BJ (cell line): Measurements from ENCODE around the gene ADGRL4. TPM values are rescaled to one million over a fixed set of nuclear protein-coding genes. Genes with fewer than 3 reads are reported as not detected.

Source experiments
- CTCF ChIA-PET: fragments of 350-600 bp; formaldehyde crosslinking; extraction: SDS; loops from one replicate; lab custom pipeline; 2021; ENCODE audit warnings: antibody characterized with exemption, inconsistent platforms; lab: Yijun Ruan, JAX
- POLR2A ChIA-PET: fragments of 300-600 bp; sonication (Branson Sonifier 250); formaldehyde crosslinking; extraction: SDS; loops from one replicate; lab custom pipeline; 2021; ENCODE audit warnings: antibody characterized with exemption; lab: Charles Lee
- DNase-seq: peaks from one replicate; pipeline ENCODE4 v3.0.0-alpha.2; 2011; ENCODE audit warnings: low read depth
- H3K27me3 ChIP-seq: 2 replicates; pipeline ENCODE4 v1.6.0; 2011; ENCODE audit warnings: low read length; ENCODE audit not compliant: control insufficient read depth, insufficient read depth
- H3K36me3 ChIP-seq: 2 replicates; pipeline ENCODE4 v1.5.1; 2011; ENCODE audit warnings: low read length; ENCODE audit not compliant: control insufficient read depth, insufficient read depth
- H3K4me3 ChIP-seq: 2 replicates; pipeline ENCODE4 v1.5.1; 2011; ENCODE audit warnings: low read depth, mild to moderate bottlenecking, control low read depth, low read length
- polyA plus RNA-seq: library from polyadenylated mRNA; depleted of rRNA; stranded (reverse); fragments of >200 nt; gene quantifications from 2 replicates; pipeline ENCODE4 v1.2.3, GENCODE V29; 2011
- TF ChIP-seq, protein P1 (sequence below): IDR thresholded peaks from 2 replicates; pipeline ENCODE4 v1.5.1; 2011; ENCODE audit warnings: low read depth, mild to moderate bottlenecking, control low read depth, inconsistent platforms, low read length, moderate library complexity; ENCODE audit not compliant: insufficient read depth

ADGRL4 gene
- polyA plus RNA-seq, 1 experiment = 0.81 TPM

DNA sequence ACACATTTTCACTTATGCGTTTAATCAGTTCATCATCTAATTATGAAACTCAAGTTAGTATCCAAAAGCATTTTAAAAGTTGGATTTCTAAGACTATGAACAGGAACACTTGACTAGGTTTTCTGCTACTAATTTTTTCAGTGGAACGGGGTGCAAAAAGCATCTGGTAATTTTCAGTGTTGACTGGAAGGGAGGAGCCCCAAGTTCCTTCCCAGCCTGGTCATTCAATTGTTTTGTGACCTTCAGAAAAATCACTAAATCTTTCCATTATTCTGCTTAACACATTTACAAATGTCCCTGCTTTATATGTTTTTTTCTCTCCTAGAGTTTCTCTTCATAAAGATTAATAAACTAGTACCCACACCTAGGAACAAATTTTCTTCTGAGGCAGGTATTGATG lies 6.0 kb upstream of the ADGRL4 start:
- Histone ChIP-seq H3K27me3 (no peaks in the 10 kb centered on the region), H3K36me3 (no peaks in the 10 kb centered on the region), H3K4me3 (no peak overlapping the region)
- no peak for DNase-seq
- CTCF ChIA-PET = no interaction called here
- POLR2A ChIA-PET = no interaction called here
- TF ChIP-seq, protein P1, sequence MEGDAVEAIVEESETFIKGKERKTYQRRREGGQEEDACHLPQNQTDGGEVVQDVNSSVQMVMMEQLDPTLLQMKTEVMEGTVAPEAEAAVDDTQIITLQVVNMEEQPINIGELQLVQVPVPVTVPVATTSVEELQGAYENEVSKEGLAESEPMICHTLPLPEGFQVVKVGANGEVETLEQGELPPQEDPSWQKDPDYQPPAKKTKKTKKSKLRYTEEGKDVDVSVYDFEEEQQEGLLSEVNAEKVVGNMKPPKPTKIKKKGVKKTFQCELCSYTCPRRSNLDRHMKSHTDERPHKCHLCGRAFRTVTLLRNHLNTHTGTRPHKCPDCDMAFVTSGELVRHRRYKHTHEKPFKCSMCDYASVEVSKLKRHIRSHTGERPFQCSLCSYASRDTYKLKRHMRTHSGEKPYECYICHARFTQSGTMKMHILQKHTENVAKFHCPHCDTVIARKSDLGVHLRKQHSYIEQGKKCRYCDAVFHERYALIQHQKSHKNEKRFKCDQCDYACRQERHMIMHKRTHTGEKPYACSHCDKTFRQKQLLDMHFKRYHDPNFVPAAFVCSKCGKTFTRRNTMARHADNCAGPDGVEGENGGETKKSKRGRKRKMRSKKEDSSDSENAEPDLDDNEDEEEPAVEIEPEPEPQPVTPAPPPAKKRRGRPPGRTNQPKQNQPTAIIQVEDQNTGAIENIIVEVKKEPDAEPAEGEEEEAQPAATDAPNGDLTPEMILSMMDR = no peak

GRCh38 chr1:79010589-79010988 lies 4.1 kb upstream of the ADGRL4 start:
- POLR2A ChIA-PET = no interaction called here
- DNase-seq = no peak
- H3K36me3 ChIP-seq = no peaks in the 10 kb centered on the region
- TF ChIP-seq, protein P1 = no peak
- CTCF ChIA-PET = interaction anchor here (0.7 kb wide), 1 partner anchor 24 kb away, joined by 4 read pairs; no protein-coding TSS in a partner anchor
- H3K4me3 ChIP-seq = no peak overlapping the region
- H3K27me3 ChIP-seq = no peaks in the 10 kb centered on the region

GRCh38 chr1:79005945-79006344 lies 585 bp downstream of the ADGRL4 start:
- H3K27me3 ChIP-seq = no peaks in the 10 kb centered on the region
- peak overlapping the region; percentile 41 for H3K4me3 ChIP-seq
- CTCF ChIA-PET = interaction anchor here (1.4 kb wide), 1 partner anchor 22 kb away, joined by 4 read pairs; no protein-coding TSS in a partner anchor
- POLR2A ChIA-PET = no interaction called here
- TF ChIP-seq, protein P1 = no peak
- DNase-seq = no peak
- no peaks in the 10 kb centered on the region for H3K36me3 ChIP-seq

GRCh38 chr1:79004916-79005315 lies 1.6 kb downstream of the ADGRL4 start:
- TF ChIP-seq, protein P1 = no peak
- Histone ChIP-seq H3K36me3 (no peaks in the 10 kb centered on the region), H3K4me3 (no peak overlapping the region), H3K27me3 (no peaks in the 10 kb centered on the region)
- ChIA-PET CTCF (no interaction called here), POLR2A (no interaction called here)
- DNase-seq = no peak

DNA sequence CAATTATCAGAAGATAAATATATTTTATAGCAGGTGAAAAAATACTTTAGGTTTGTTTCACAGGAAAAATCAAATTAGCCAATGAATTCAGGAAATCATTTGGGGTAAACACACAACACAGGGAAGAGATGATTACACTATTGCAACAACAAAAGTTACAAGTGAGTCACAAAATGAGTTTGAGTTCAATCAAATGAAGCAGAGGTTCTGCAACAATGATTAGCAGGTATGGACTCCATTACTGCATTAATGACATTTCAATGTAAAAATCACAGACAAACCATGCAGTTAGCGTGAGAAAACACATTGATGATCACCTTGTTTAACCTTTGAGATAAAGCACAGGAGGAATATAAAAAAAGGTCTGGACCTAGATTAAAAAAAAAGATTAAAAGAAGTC lies 9.7 kb downstream of the ADGRL4 start:
- TF ChIP-seq, protein P1 = no peak
- CTCF ChIA-PET = no interaction called here
- no peak overlapping the region for H3K4me3 ChIP-seq
- no peak for DNase-seq
- no peaks in the 10 kb centered on the region for H3K36me3 ChIP-seq
- POLR2A ChIA-PET = no interaction called here
- no peaks in the 10 kb centered on the region for H3K27me3 ChIP-seq
